ENCODE results near the gene GALNT18. TPM values are rescaled to one million over a fixed set of nuclear protein-coding genes. Genes with fewer than 3 reads are reported as not detected.

The GALNT18 gene
- total and polyA plus RNA-seq, 2 donors (not counting 3 experiments of a cell fraction or from before 2014, with no cell fraction given): 0.17 to 0.18 TPM

- dilution Hi-C loops (cut with MboI; ENCODE audit: extremely low pct_ligation_motif_present, low sequenced_read_pairs) (no loop called here), intact Hi-C loops (cut with micrococcal nuclease) (no loop called here)
- Histone ChIP-seq H3K9me1 (replicated peaks; ENCODE audit: control insufficient read depth, extremely low read depth, insufficient read depth, low read length) (no peaks in the 10 kb centered on the region), H3K36me3 (ENCODE audit: control insufficient read depth in 2 of 2, extremely low read depth in 1 of 2, insufficient read depth in 2 of 2, low read length in 2 of 2) (no peaks in the 10 kb centered on the region), H3K79me2 (ENCODE audit: control insufficient read depth, insufficient read depth, low read length) (no peaks in the 10 kb centered on the region), H3K4me3 (replicated peaks in 1 of 3; ENCODE audit: insufficient read depth in 1 of 3, low read depth in 1 of 3, low read length in 3 of 3) (no peak overlapping the region), H4K20me1 (replicated peaks; ENCODE audit: control insufficient read depth, extremely low read depth, insufficient read depth, low read length) (no peaks in the 10 kb centered on the region), H3K27ac (ENCODE audit: insufficient read depth, low read depth, low read length) (no peak overlapping the region), H3K27me3 (ENCODE audit: control insufficient read depth in 2 of 2, insufficient read depth in 2 of 2, low read length in 2 of 2) (no peaks in the 10 kb centered on the region), H3K9ac (replicated peaks; ENCODE audit: extremely low read depth, insufficient read depth, low read length) (no peak overlapping the region), H2AFZ (ENCODE audit: low read depth, low read length) (no peak overlapping the region), H3K9me3 (replicated peaks; ENCODE audit: control insufficient read depth, insufficient read depth, low read length) (no peaks in the 10 kb centered on the region), H3K4me2 (ENCODE audit: insufficient read depth, low read length) (no peak overlapping the region), H3K4me1 (ENCODE audit: control insufficient read depth, extremely low read depth, insufficient read depth, low read length) (no peaks in the 10 kb centered on the region)
- no peak for FAIRE-seq
- TF ChIP-seq MAX (IDR thresholded peaks at IDR 0.05; ENCODE audit: insufficient read depth, insufficient read length): no peak
- no peak for TF ChIP-seq POLR2AphosphoS5 (IDR thresholded peaks at IDR 0.05; ENCODE audit: insufficient read depth, low read depth, low read length)
- no peak for TF ChIP-seq CTCF (IDR thresholded peaks at IDR 0.05; ENCODE audit: extremely low read depth in 1 of 2, insufficient read depth in 1 of 2, low read depth in 1 of 2, low read length in 2 of 2)
- TF ChIP-seq POLR2A (IDR thresholded peaks at IDR 0.05; ENCODE audit: low read depth, low read length): no peak
- TF ChIP-seq FOS (IDR thresholded peaks at IDR 0.05; ENCODE audit: borderline replicate concordance, insufficient read depth, low read length): no peak
- TF ChIP-seq MYC (IDR thresholded peaks at IDR 0.05; ENCODE audit: low read depth, low read length): no peak
- TF ChIP-seq JUN (IDR thresholded peaks at IDR 0.05; ENCODE audit: borderline replicate concordance, insufficient read depth, insufficient read length, low read depth): no peak
- no peak for TF ChIP-seq GATA2 (IDR thresholded peaks at IDR 0.05; ENCODE audit: insufficient read depth, insufficient read length, low read depth, low read length)
- no peak for TF ChIP-seq EZH2 (IDR thresholded peaks at IDR 0.05; ENCODE audit: borderline replicate concordance, low read depth, low read length, severe bottlenecking)
- no peak for DNase-seq (ENCODE audit: low read depth, low spot score)
- BruUV-seq (replicated peaks): no TSS peak
- CTCF ChIA-PET: no interaction called here
- POLR2A ChIA-PET: no interaction called here
Observed at GRCh38 chr11:11553573-11553972, 68.2 kb downstream of the GALNT18 start.

All from endothelial cell of umbilical vein (primary cell).